ENCODE measurements around the gene DSCAM.

DSCAM gene

GRCh38 chr21:40546647-40547046 lies 300.3 kb downstream of the DSCAM start:
- no peak overlapping the region for H3K9ac ChIP-seq (ENCODE audit: low read depth, low read length)
- peaks cover 11% of the 10 kb centered on the region for H3K9me3 ChIP-seq (ENCODE audit: insufficient read depth, low read depth, low read length)
- WGBS, result 100% methylated on average over 1 of the region's 2 CpGs
- H3K4me1 ChIP-seq (ENCODE audit: insufficient read depth, low read length), result peaks cover 10% of the 10 kb centered on the region; the same call in 1 of the 2 replicates
- H3K27me3 ChIP-seq (ENCODE audit: insufficient read depth, low read length), result no peaks in the 10 kb centered on the region
- no peaks in the 10 kb centered on the region for H3K36me3 ChIP-seq (ENCODE audit: insufficient read depth, low read length)
- H3K4me3 ChIP-seq (ENCODE audit: low read length), result no peak overlapping the region
- H3K27ac ChIP-seq (ENCODE audit: low read depth, low read length), result no peak overlapping the region

- Histone ChIP-seq H3K4me3 (ENCODE audit: low read length) (no peak overlapping the region), H3K27me3 (ENCODE audit: insufficient read depth, low read length) (no peaks in the 10 kb centered on the region), H3K9ac (ENCODE audit: low read depth, low read length) (no peak overlapping the region)
These were observed 306.7 kb downstream of the DSCAM start for GRCh38 chr21:40540216-40540615.

GRCh38 chr21:40534886-40535285 lies 312.1 kb downstream of the DSCAM start:
- H3K4me1 ChIP-seq (ENCODE audit: insufficient read depth, low read length), result no peaks in the 10 kb centered on the region

More at GRCh38 chr21:40540216-40540615, 306.7 kb downstream of the DSCAM start:
- H3K36me3 ChIP-seq (ENCODE audit: insufficient read depth, low read length), result no peaks in the 10 kb centered on the region
- H3K9me3 ChIP-seq (ENCODE audit: insufficient read depth, low read depth, low read length), result no peaks in the 10 kb centered on the region
- 0 out of 2 replicates have a peak, but pooled peaks cover 4% of the 10 kb centered on the region for H3K4me1 ChIP-seq (ENCODE audit: insufficient read depth, low read length)
- no peak overlapping the region for H3K27ac ChIP-seq (ENCODE audit: low read depth, low read length)
- WGBS, result over 99% methylated on average over 4 of the region's 6 CpGs

GRCh38 chr21:40531431-40532110 lies 315.4 kb downstream of the DSCAM start:
- WGBS, result 90% methylated on average over 3 of the region's 4 CpGs
- no peak overlapping the region for H3K4me3 ChIP-seq (ENCODE audit: low read length)
- H3K9ac ChIP-seq (ENCODE audit: low read depth, low read length), result no peak overlapping the region
- no peaks in the 10 kb centered on the region for H3K27me3 ChIP-seq (ENCODE audit: insufficient read depth, low read length)
- H3K27ac ChIP-seq (ENCODE audit: low read depth, low read length), result no peak overlapping the region
- no peaks in the 10 kb centered on the region for H3K36me3 ChIP-seq (ENCODE audit: insufficient read depth, low read length)
- H3K9me3 ChIP-seq (ENCODE audit: insufficient read depth, low read depth, low read length), result 0 out of 2 replicates have a peak, but pooled peaks cover 7% of the 10 kb centered on the region
- no peaks in the 10 kb centered on the region for H3K4me1 ChIP-seq (ENCODE audit: insufficient read depth, low read length)

More at GRCh38 chr21:40534886-40535285, 312.1 kb downstream of the DSCAM start:
- 100% methylated on average over 1 of the region's 1 CpG for WGBS
- Histone ChIP-seq H3K27ac (ENCODE audit: low read depth, low read length) (no peak overlapping the region), H3K36me3 (ENCODE audit: insufficient read depth, low read length) (no peaks in the 10 kb centered on the region), H3K27me3 (ENCODE audit: insufficient read depth, low read length) (no peaks in the 10 kb centered on the region), H3K9me3 (ENCODE audit: insufficient read depth, low read depth, low read length) (no peaks in the 10 kb centered on the region), H3K9ac (ENCODE audit: low read depth, low read length) (no peak overlapping the region), H3K4me3 (ENCODE audit: low read length) (no peak overlapping the region)

- WGBS, result 94% methylated on average over 10 of the region's 10 CpGs
- Histone ChIP-seq H3K4me1 (ENCODE audit: insufficient read depth, low read length) (no peaks in the 10 kb centered on the region), H3K36me3 (ENCODE audit: insufficient read depth, low read length) (no peaks in the 10 kb centered on the region), H3K9me3 (ENCODE audit: insufficient read depth, low read depth, low read length) (0 out of 2 replicates have a peak, but pooled peaks cover 7% of the 10 kb centered on the region), H3K4me3 (ENCODE audit: low read length) (no peak overlapping the region), H3K27ac (ENCODE audit: low read depth, low read length) (no peak overlapping the region), H3K9ac (ENCODE audit: low read depth, low read length) (no peak overlapping the region), H3K27me3 (ENCODE audit: insufficient read depth, low read length) (no peaks in the 10 kb centered on the region)
These were observed 315.9 kb downstream of the DSCAM start for GRCh38 chr21:40531016-40531415.

- Histone ChIP-seq H3K4me3 (ENCODE audit: low read length) (no peak overlapping the region), H3K9me3 (ENCODE audit: insufficient read depth, low read depth, low read length) (no peaks in the 10 kb centered on the region), H3K27ac (ENCODE audit: low read depth, low read length) (no peak overlapping the region), H3K9ac (ENCODE audit: low read depth, low read length) (no peak overlapping the region), H3K36me3 (ENCODE audit: insufficient read depth, low read length) (no peaks in the 10 kb centered on the region), H3K4me1 (ENCODE audit: insufficient read depth, low read length) (peaks cover 9% of the 10 kb centered on the region), H3K27me3 (ENCODE audit: insufficient read depth, low read length) (no peaks in the 10 kb centered on the region)
These were observed 329.3 kb downstream of the DSCAM start for GRCh38 chr21:40517646-40518045.

- Histone ChIP-seq H3K27ac (ENCODE audit: low read depth, low read length) (no peak overlapping the region), H3K9me3 (ENCODE audit: insufficient read depth, low read depth, low read length) (no peaks in the 10 kb centered on the region), H3K4me1 (ENCODE audit: insufficient read depth, low read length) (peaks cover 9% of the 10 kb centered on the region), H3K36me3 (ENCODE audit: insufficient read depth, low read length) (no peaks in the 10 kb centered on the region), H3K4me3 (ENCODE audit: low read length) (0 out of 2 replicates have a peak overlapping the region, but pooled peaks have one; percentile 5), H3K27me3 (ENCODE audit: insufficient read depth, low read length) (no peaks in the 10 kb centered on the region), H3K9ac (ENCODE audit: low read depth, low read length) (no peak overlapping the region)
- 53% methylated on average over 8 of the region's 8 CpGs for WGBS
These were observed 330.6 kb downstream of the DSCAM start for GRCh38 chr21:40516335-40516734.

GRCh38 chr21:40512590-40512989 lies 334.4 kb downstream of the DSCAM start:
- Histone ChIP-seq H3K4me1 (ENCODE audit: insufficient read depth, low read length) (peaks cover 9% of the 10 kb centered on the region), H3K36me3 (ENCODE audit: insufficient read depth, low read length) (no peaks in the 10 kb centered on the region), H3K27me3 (ENCODE audit: insufficient read depth, low read length) (no peaks in the 10 kb centered on the region), H3K9me3 (ENCODE audit: insufficient read depth, low read depth, low read length) (no peaks in the 10 kb centered on the region), H3K9ac (ENCODE audit: low read depth, low read length) (no peak overlapping the region), H3K27ac (ENCODE audit: low read depth, low read length) (no peak overlapping the region), H3K4me3 (ENCODE audit: low read length) (no peak overlapping the region)
- 84% methylated on average over 9 of the region's 11 CpGs for WGBS

- no peaks in the 10 kb centered on the region for H3K27me3 ChIP-seq (ENCODE audit: insufficient read depth, low read length)
- no peak overlapping the region for H3K4me3 ChIP-seq (ENCODE audit: low read length)
- no peak overlapping the region for H3K27ac ChIP-seq (ENCODE audit: low read depth, low read length)
- H3K36me3 ChIP-seq (ENCODE audit: insufficient read depth, low read length), result no peaks in the 10 kb centered on the region
- 80% methylated on average over 1 of the region's 2 CpGs for WGBS
- H3K4me1 ChIP-seq (ENCODE audit: insufficient read depth, low read length), result no peaks in the 10 kb centered on the region
- no peaks in the 10 kb centered on the region for H3K9me3 ChIP-seq (ENCODE audit: insufficient read depth, low read depth, low read length)
- no peak overlapping the region for H3K9ac ChIP-seq (ENCODE audit: low read depth, low read length)
These were observed 339.0 kb downstream of the DSCAM start for GRCh38 chr21:40507978-40508377.

- Histone ChIP-seq H3K27me3 (ENCODE audit: insufficient read depth, low read length) (no peaks in the 10 kb centered on the region), H3K9ac (ENCODE audit: low read depth, low read length) (no peak overlapping the region), H3K4me1 (ENCODE audit: insufficient read depth, low read length) (no peaks in the 10 kb centered on the region), H3K4me3 (ENCODE audit: low read length) (no peak overlapping the region), H3K27ac (ENCODE audit: low read depth, low read length) (no peak overlapping the region), H3K36me3 (ENCODE audit: insufficient read depth, low read length) (no peaks in the 10 kb centered on the region), H3K9me3 (ENCODE audit: insufficient read depth, low read depth, low read length) (no peaks in the 10 kb centered on the region)
- 92% methylated on average over 2 of the region's 5 CpGs for WGBS
These were observed 341.3 kb downstream of the DSCAM start for GRCh38 chr21:40505681-40506080.

GRCh38 chr21:40505244-40505643 lies 341.7 kb downstream of the DSCAM start:
- H3K4me3 ChIP-seq (ENCODE audit: low read length), result no peak overlapping the region
- no peaks in the 10 kb centered on the region for H3K36me3 ChIP-seq (ENCODE audit: insufficient read depth, low read length)
- H3K27ac ChIP-seq (ENCODE audit: low read depth, low read length), result no peak overlapping the region

GRCh38 chr21:40504825-40505224 lies 342.1 kb downstream of the DSCAM start:
- Histone ChIP-seq H3K4me1 (ENCODE audit: insufficient read depth, low read length) (no peaks in the 10 kb centered on the region), H3K4me3 (ENCODE audit: low read length) (no peak overlapping the region), H3K27me3 (ENCODE audit: insufficient read depth, low read length) (no peaks in the 10 kb centered on the region), H3K27ac (ENCODE audit: low read depth, low read length) (no peak overlapping the region), H3K9ac (ENCODE audit: low read depth, low read length) (no peak overlapping the region), H3K9me3 (ENCODE audit: insufficient read depth, low read depth, low read length) (no peaks in the 10 kb centered on the region), H3K36me3 (ENCODE audit: insufficient read depth, low read length) (no peaks in the 10 kb centered on the region)
- 93% methylated on average over 1 of the region's 1 CpG for WGBS

More at GRCh38 chr21:40505244-40505643, 341.7 kb downstream of the DSCAM start:
- Histone ChIP-seq H3K27me3 (ENCODE audit: insufficient read depth, low read length) (no peaks in the 10 kb centered on the region), H3K4me1 (ENCODE audit: insufficient read depth, low read length) (no peaks in the 10 kb centered on the region), H3K9me3 (ENCODE audit: insufficient read depth, low read depth, low read length) (no peaks in the 10 kb centered on the region), H3K9ac (ENCODE audit: low read depth, low read length) (no peak overlapping the region)

All from HUES64 (cell line).